Measurements from ENCODE around the gene ZMYM2.

DNA sequence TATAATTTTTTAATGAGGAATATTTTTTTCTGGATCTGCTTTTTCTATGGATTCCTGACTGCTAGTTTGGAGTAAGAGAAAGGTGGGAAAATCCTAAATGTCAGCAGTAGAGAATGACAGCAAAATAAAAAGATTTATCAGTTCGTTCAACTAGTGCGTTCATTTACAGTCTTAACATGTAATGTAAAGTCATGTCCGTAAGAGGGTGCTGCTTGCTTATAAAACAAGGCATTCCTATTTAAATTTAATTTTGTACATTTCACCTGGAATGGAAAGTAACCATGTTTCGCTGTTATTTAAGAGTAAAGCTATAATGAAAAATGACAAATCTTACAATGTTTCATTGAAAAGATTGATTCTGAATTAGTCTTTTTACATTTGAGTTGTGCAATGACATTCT lies 76.6 kb downstream of the ZMYM2 start:
- TF ChIP-seq, protein P1, sequence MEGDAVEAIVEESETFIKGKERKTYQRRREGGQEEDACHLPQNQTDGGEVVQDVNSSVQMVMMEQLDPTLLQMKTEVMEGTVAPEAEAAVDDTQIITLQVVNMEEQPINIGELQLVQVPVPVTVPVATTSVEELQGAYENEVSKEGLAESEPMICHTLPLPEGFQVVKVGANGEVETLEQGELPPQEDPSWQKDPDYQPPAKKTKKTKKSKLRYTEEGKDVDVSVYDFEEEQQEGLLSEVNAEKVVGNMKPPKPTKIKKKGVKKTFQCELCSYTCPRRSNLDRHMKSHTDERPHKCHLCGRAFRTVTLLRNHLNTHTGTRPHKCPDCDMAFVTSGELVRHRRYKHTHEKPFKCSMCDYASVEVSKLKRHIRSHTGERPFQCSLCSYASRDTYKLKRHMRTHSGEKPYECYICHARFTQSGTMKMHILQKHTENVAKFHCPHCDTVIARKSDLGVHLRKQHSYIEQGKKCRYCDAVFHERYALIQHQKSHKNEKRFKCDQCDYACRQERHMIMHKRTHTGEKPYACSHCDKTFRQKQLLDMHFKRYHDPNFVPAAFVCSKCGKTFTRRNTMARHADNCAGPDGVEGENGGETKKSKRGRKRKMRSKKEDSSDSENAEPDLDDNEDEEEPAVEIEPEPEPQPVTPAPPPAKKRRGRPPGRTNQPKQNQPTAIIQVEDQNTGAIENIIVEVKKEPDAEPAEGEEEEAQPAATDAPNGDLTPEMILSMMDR (conservative IDR thresholded peaks at IDR 0.05), result peak; percentile 67
- no peak for TF ChIP-seq ZFX (IDR thresholded peaks at IDR 0.05)
